Uterus (tissue), 4 donors: ENCODE measurements around the gene NAT14. TPM values are rescaled to one million over a fixed set of nuclear protein-coding genes. Genes with fewer than 3 reads are reported as not detected.
"Not testable (repeated sequence)": the region's sequence is repeated elsewhere in the genome, so short reads cannot be mapped to it uniquely, and the experiment has no call there.

Experiments used
- DNase-seq, 2 donors: peaks; one replicate each; pipeline ENCODE4 v3.0.0-alpha.2; 2019 to 2020
- H3K27ac ChIP-seq, 2 donors: fragments of 200-600 bp; sonication (generic); 1 replicate in 1 of 2; 2 replicates in 1 of 2; pipeline ENCODE4 v1.5.1; 2016 to 2018
- H3K27me3 ChIP-seq, 2 donors: fragments of 200-600 bp; sonication (generic); one replicate each; pipeline ENCODE4 v1.5.1; 2018 to 2019; ENCODE audit warnings: control low read depth in 1 of 2
- H3K36me3 ChIP-seq, 2 donors: fragments of 200-600 bp; sonication (generic); one replicate each; pipeline ENCODE4 v1.5.1; 2019; ENCODE audit warnings: control low read depth in 1 of 2
- H3K4me1 ChIP-seq, 2 donors: fragments of 200-600 bp; sonication (generic); one replicate each; pipeline ENCODE4 v1.5.1; 2018 to 2019; ENCODE audit warnings: control low read depth in 1 of 2
- H3K4me3 ChIP-seq, 2 donors: fragments of 200-600 bp; sonication (generic); 1 replicate in 1 of 2; 2 replicates in 1 of 2; pipeline ENCODE4 v1.5.1; 2018 to 2019; ENCODE audit warnings: mild to moderate bottlenecking in 1 of 2
- H3K9me3 ChIP-seq, 2 donors: fragments of 200-600 bp; sonication (generic); one replicate each; pipeline ENCODE4 v1.5.1; 2019; ENCODE audit warnings: control low read depth in 1 of 2
- POLR2A ChIP-seq, 2 donors: fragments of 450-650 bp; IDR thresholded peaks; one replicate each; pipeline ENCODE4 v1.6.1; 2016; ENCODE audit warnings: antibody characterized with exemption in 2 of 2, mild to moderate bottlenecking in 1 of 2, moderate library complexity in 1 of 2
- intact Hi-C: fragments of 100-400 bp; cut with DNase I; formaldehyde crosslinking; loops from one replicate; pipeline ENCODE4 v1.15.1; 2023; ENCODE audit warnings: low total_unique reads
- total RNA-seq, 4 donors: library from RNA; depleted of rRNA in 3 of 4; stranded (reverse); fragments of >200 nt in 3 of 4; gene quantifications; one replicate each; pipeline versions ENCODE4 v1.1.0 to v1.2.4, GENCODE V29; 2014 to 2023
- TF ChIP-seq, protein P1 (sequence below), 4 experiments: fragments of 200-600 bp in 2 of 4; fragments of 450-650 bp in 2 of 4; sonication (generic) in 2 of 4; IDR thresholded peaks; one replicate each; pipeline ENCODE4 v1.5.1; 2016 to 2019; ENCODE audit warnings: antibody characterized with exemption in 4 of 4, mild to moderate bottlenecking in 2 of 4, moderate library complexity in 1 of 4
- donor health status: DM: yes; HTN: yes; CAD: no.

The NAT14 gene
- total RNA-seq, 4 donors from 2014 or later: 16.8 to 44.3 (median 19.6) TPM

DNA sequence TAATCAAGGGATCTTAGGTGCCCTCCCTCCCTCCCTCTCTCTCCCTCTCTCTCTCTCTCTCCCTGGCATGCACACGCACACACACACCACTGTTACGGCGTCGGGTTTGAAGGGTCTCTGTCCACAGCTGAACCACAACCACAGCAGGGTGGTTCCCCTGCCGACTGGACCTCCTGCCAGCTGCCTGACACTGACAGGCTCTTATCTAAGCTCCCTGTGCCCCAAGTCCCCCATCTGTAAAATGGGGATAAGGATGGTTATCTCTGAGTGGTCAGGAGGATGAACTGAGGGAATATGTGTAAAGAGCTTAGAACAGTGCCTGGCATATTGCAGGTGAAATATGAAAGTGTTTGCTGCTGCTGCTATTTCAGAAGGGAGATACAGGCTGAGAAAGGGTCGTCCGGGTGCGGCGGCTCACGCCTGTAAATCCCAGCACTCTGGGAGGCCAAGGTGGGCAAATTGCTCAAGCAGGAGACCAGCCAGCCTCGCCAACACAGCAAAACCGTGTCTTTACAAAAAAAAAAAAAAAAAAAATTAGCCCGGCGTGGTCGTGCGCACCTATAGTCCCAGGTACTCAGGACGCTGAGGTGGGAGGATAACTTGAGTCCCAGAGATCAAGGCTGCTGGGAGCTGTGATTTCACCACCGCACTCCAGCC, 41.0 kb upstream of the NAT14 start:
- no peak for TF ChIP-seq POLR2A (IDR thresholded peaks at IDR 0.05)
- TF ChIP-seq, protein P1, sequence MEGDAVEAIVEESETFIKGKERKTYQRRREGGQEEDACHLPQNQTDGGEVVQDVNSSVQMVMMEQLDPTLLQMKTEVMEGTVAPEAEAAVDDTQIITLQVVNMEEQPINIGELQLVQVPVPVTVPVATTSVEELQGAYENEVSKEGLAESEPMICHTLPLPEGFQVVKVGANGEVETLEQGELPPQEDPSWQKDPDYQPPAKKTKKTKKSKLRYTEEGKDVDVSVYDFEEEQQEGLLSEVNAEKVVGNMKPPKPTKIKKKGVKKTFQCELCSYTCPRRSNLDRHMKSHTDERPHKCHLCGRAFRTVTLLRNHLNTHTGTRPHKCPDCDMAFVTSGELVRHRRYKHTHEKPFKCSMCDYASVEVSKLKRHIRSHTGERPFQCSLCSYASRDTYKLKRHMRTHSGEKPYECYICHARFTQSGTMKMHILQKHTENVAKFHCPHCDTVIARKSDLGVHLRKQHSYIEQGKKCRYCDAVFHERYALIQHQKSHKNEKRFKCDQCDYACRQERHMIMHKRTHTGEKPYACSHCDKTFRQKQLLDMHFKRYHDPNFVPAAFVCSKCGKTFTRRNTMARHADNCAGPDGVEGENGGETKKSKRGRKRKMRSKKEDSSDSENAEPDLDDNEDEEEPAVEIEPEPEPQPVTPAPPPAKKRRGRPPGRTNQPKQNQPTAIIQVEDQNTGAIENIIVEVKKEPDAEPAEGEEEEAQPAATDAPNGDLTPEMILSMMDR (IDR thresholded peaks at IDR 0.05): no peak
- Histone ChIP-seq H3K27ac (no peak overlapping the region), H3K36me3 (no peaks in the 10 kb centered on the region), H3K9me3 (no peaks in the 10 kb centered on the region), H3K4me1 (no peaks in the 10 kb centered on the region), H3K27me3 (peaks cover 12 to 41% of the 10 kb centered on the region in 2 donors), H3K4me3 (no peak overlapping the region)
- DNase-seq: no peak
- intact Hi-C loops: no loop called here

DNA sequence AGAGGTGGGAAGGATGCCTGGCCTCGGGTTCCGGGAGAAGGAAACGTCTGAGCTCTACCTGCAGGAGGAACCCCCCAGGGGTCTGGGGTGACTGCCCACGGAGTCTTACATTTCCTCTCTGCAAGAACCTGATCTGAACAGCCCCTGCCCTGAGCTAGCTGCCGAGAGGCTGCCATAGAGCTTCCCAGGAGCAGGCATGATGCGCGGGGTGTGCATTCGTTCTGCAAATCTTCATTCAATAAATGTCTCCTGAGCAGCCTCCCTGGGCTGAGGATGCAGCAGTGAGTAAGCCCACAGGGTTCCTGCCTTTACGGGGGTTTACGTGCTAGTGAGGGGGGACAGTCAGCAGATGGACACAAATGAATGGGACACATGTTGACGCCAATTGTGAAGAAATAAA, 40.3 kb upstream of the NAT14 start:
- DNase-seq: no peak
- peaks cover 14 to 47% of the 10 kb centered on the region in 2 donors for H3K27me3 ChIP-seq
- H3K4me3 ChIP-seq: no peak overlapping the region
- H3K27ac ChIP-seq: no peak overlapping the region
- no peak for TF ChIP-seq POLR2A (IDR thresholded peaks at IDR 0.05)
- no peaks in the 10 kb centered on the region for H3K4me1 ChIP-seq
- no peaks in the 10 kb centered on the region for H3K9me3 ChIP-seq
- no peaks in the 10 kb centered on the region for H3K36me3 ChIP-seq
- intact Hi-C loops: no loop called here

DNA sequence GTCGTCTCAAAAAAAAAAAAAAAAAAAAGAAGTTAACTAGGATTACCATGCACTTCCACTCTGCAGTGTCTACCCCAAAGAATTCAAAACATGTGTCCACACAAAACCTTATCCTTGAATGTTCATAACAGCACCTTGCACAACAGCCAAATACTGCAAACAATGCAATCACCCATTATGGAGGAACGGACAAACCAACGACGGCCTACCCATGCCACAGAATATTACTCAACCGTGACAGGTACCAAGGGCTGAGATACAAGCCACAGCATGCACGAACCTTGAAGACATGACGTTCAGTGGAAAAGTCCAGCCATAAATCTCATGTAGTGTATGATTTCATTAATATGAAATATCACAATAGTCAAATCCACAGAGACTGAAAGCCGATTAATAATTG, 38.9 kb upstream of the NAT14 start:
- H3K36me3 ChIP-seq: no peaks in the 10 kb centered on the region

DNA sequence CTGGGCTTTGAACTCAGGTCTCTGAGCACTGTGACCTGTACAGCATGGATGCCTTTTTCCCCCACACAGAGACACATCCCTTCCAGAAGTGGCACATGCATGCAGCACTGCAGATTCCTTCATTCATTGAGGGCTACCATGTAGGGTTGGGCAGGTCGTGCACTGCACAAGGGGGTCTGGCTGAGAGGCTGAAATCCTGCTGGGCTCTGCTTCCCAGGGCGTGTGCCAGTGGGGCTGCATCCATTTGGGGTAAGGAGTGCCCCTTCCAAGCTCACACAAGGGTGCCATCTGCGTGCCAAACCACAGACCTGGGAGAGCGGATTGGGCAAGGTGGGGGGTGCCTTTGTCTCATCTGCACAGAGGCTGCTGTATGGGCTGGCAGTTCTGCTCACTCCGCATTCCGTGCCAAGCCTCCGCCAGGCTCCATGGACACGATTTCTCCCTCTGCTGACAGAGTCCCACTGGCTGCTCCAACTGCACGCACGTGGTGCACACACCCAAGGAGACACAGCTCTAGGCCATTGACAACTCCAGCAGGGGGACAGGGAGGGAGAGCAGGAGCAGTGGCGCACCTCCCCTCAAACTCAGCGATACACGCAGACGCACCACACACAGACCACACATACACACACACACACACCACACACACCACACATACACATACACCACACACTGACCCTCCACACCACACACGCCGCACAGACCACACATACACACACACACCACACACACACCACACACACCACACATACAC, 37.4 kb upstream of the NAT14 start:
- peaks cover 18 to 45% of the 10 kb centered on the region in 2 donors for H3K27me3 ChIP-seq
- no peaks in the 10 kb centered on the region for H3K9me3 ChIP-seq
- H3K4me3 ChIP-seq: no peak overlapping the region
- TF ChIP-seq POLR2A (IDR thresholded peaks at IDR 0.05): no peak
- TF ChIP-seq, protein P1 (IDR thresholded peaks at IDR 0.05): no peak
- H3K4me1 ChIP-seq: peaks cover 0 to 17% of the 10 kb centered on the region in 2 donors
- no peak for DNase-seq
- intact Hi-C loops: no loop called here
- no peak overlapping the region for H3K27ac ChIP-seq
- H3K36me3 ChIP-seq: no peaks in the 10 kb centered on the region

More for the DNA sequence above, 38.9 kb upstream of the NAT14 start:
- Histone ChIP-seq H3K4me3 (no peak overlapping the region), H3K27me3 (peaks cover 9 to 43% of the 10 kb centered on the region in 2 donors), H3K9me3 (no peaks in the 10 kb centered on the region), H3K4me1 (peaks cover 0 to 2% of the 10 kb centered on the region in 2 donors), H3K27ac (no peak overlapping the region)
- no peak for DNase-seq
- intact Hi-C loops: no loop called here
- TF ChIP-seq, protein P1 (IDR thresholded peaks at IDR 0.05): no peak
- no peak for TF ChIP-seq POLR2A (IDR thresholded peaks at IDR 0.05)

DNA sequence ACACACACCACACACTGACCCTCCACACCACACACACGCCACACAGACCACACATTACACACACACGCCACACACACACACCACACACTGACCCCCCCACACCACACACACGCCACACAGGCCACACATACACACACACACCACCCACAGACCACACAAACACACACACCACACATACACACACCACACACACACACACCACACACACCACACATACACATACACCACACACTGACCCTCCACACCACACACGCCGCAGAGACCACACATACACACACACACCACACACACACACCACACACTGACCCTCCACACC, 36.9 kb upstream of the NAT14 start:
- DNase-seq, H3K9me3 ChIP-seq, H3K27ac ChIP-seq, intact Hi-C loops, H3K4me3 ChIP-seq, H3K36me3 ChIP-seq: not testable (repeated sequence)
- H3K4me1 ChIP-seq: peaks cover 0 to 18% of the 10 kb centered on the region in 2 donors
- peaks cover 18 to 42% of the 10 kb centered on the region in 2 donors for H3K27me3 ChIP-seq

DNA sequence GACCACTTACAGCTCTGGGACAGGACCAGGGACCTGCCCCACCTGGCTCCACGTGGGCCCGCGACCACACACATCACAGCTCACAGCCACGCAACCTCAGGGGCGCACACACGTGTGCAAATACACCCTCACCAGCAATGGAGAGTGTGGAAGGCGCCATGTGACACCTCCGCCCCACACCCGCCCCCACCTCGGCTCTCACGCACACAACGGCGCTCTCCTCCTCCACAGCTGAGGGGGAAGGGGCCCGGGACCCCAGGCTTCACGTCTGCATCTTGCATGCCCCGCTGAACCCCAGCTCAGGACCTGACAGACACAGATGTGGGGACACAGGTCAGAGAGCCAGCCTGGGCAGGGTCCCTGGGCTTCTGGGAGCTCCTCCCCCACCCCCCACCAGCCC, 35.5 kb upstream of the NAT14 start:
- peaks cover 18 to 32% of the 10 kb centered on the region in 2 donors for H3K27me3 ChIP-seq
- intact Hi-C loops: no loop called here

More for the DNA sequence above, 35.5 kb upstream of the NAT14 start:
- no peak overlapping the region for H3K4me3 ChIP-seq
- H3K27ac ChIP-seq: no peak overlapping the region
- no peak for DNase-seq
- no peaks in the 10 kb centered on the region for H3K36me3 ChIP-seq
- H3K4me1 ChIP-seq: peaks cover 0 to 18% of the 10 kb centered on the region in 2 donors
- TF ChIP-seq, protein P1 (IDR thresholded peaks at IDR 0.05): no peak
- TF ChIP-seq POLR2A (IDR thresholded peaks at IDR 0.05): no peak
- no peaks in the 10 kb centered on the region for H3K9me3 ChIP-seq
